NK-92 (cell line): ENCODE results near the gene AXDND1.
"Not testable (repeated sequence)": the region's sequence is repeated elsewhere in the genome, so short reads cannot be mapped to it uniquely, and the experiment has no call there.

Source experiments
- DNase-seq: peaks from one replicate; lab custom pipeline; 2025; ENCODE audit not compliant: unreplicated experiment; lab: John Stamatoyannopoulos, UW

The AXDND1 gene

GRCh38 chr1:179365342-179366092 lies at the start of gene AXDND1:
Gene AXDND1 (plus strand): TSS chr1:179365971. CDS start chr1:179366510, 539 bp downstream.
- DNase-seq: peak; percentile 50

GRCh38 chr1:179318491-179318890 lies 47.3 kb upstream of the AXDND1 start:
- DNase-seq: no peak

- DNase-seq: no peak
Measured at GRCh38 chr1:179321533-179322216, 44.1 kb upstream of the AXDND1 start.

GRCh38 chr1:179322557-179322956 lies 43.2 kb upstream of the AXDND1 start:
- DNase-seq: no peak

- no peak for DNase-seq
Measured at GRCh38 chr1:179323436-179323835, 42.3 kb upstream of the AXDND1 start.

- no peak for DNase-seq
Measured at GRCh38 chr1:179325836-179326235, 39.9 kb upstream of the AXDND1 start.

GRCh38 chr1:179326746-179327145 lies 39.0 kb upstream of the AXDND1 start:
- no peak for DNase-seq

- DNase-seq: no peak
Measured at GRCh38 chr1:179327196-179327595, 38.6 kb upstream of the AXDND1 start.

GRCh38 chr1:179327679-179328078 lies 38.1 kb upstream of the AXDND1 start:
- DNase-seq: no peak

GRCh38 chr1:179329862-179330261 lies 35.9 kb upstream of the AXDND1 start:
- no peak for DNase-seq

GRCh38 chr1:179334440-179334839 lies 31.3 kb upstream of the AXDND1 start:
- no peak for DNase-seq

- DNase-seq: no peak
Measured at GRCh38 chr1:179337288-179337687, 28.5 kb upstream of the AXDND1 start.

GRCh38 chr1:179337942-179338560 lies 27.7 kb upstream of the AXDND1 start:
- no peak for DNase-seq

GRCh38 chr1:179340918-179341317 lies 24.9 kb upstream of the AXDND1 start:
- no peak for DNase-seq

- DNase-seq: no peak
Measured at GRCh38 chr1:179341943-179342547, 23.7 kb upstream of the AXDND1 start.

GRCh38 chr1:179342740-179343404 lies 22.9 kb upstream of the AXDND1 start:
- no peak for DNase-seq

GRCh38 chr1:179351281-179351680 lies 14.5 kb upstream of the AXDND1 start:
- DNase-seq: no peak

GRCh38 chr1:179352236-179352635 lies 13.5 kb upstream of the AXDND1 start:
- no peak for DNase-seq

- DNase-seq: no peak
Measured at GRCh38 chr1:179353546-179353945, 12.2 kb upstream of the AXDND1 start.

- not testable (repeated sequence) for DNase-seq
Measured at GRCh38 chr1:179361631-179362030, 4.1 kb upstream of the AXDND1 start.
